Immature natural killer cell (primary cell): ENCODE measurements around the gene MAGOHB. TPM values are rescaled to one million over a fixed set of nuclear protein-coding genes. Genes with fewer than 3 reads are reported as not detected.
"Not testable (repeated sequence)": the region's sequence is repeated elsewhere in the genome, so short reads cannot be mapped to it uniquely, and the experiment has no call there.

Source experiments
- DNase-seq, 3 donors: peaks; one replicate each; pipeline ENCODE4 v3.0.0; 2022; ENCODE audit warnings: mixed read lengths in 1 of 3
- H3K27ac Mint-ChIP-seq, 6 donors: one replicate each; pipeline ENCODE4 v1.8.0; 2020; ENCODE audit warnings: mixed read lengths in 6 of 6, mild to moderate bottlenecking in 5 of 6, inconsistent platforms in 4 of 6, moderate library complexity in 3 of 6
- H3K27me3 Mint-ChIP-seq, 3 donors: one replicate each; pipeline ENCODE4 v1.8.0; 2020 to 2021; ENCODE audit warnings: low read depth in 3 of 3, mild to moderate bottlenecking in 3 of 3, mixed read lengths in 3 of 3, moderate library complexity in 3 of 3, inconsistent platforms in 1 of 3
- H3K36me3 Mint-ChIP-seq, 3 donors: one replicate each; pipeline ENCODE4 v1.8.0; 2020; ENCODE audit warnings: mixed read lengths in 3 of 3, inconsistent platforms in 2 of 3, mild to moderate bottlenecking in 2 of 3
- H3K4me1 Mint-ChIP-seq, 2 donors: one replicate each; pipeline ENCODE4 v1.8.0; 2020; ENCODE audit warnings: inconsistent platforms in 2 of 2, mild to moderate bottlenecking in 2 of 2, mixed read lengths in 2 of 2, moderate library complexity in 1 of 2
- H3K4me3 Mint-ChIP-seq, 5 donors: one replicate each; pipeline ENCODE4 v1.8.0; 2020; ENCODE audit warnings: mild to moderate bottlenecking in 5 of 5, mixed read lengths in 5 of 5, inconsistent platforms in 3 of 5, moderate library complexity in 3 of 5
- H3K9me3 Mint-ChIP-seq, 6 donors: one replicate each; pipeline ENCODE4 v1.8.0; 2020; ENCODE audit warnings: mild to moderate bottlenecking in 6 of 6, mixed read lengths in 6 of 6, inconsistent platforms in 4 of 6, moderate library complexity in 3 of 6
- polyA plus RNA-seq, 3 donors: library from polyadenylated mRNA; unstranded; fragments of 300-500 nt; fragmentation: Illumina TruSeq; gene quantifications; one replicate each; pipeline ENCODE4 v1.2.3, GENCODE V29; 2021

Gene MAGOHB
- polyA plus RNA-seq, 3 donors from 2014 or later: 54.7 to 72.5 (median 58.7) TPM

GRCh38 chr12:10601860-10602259, 11.5 kb downstream of the MAGOHB start:
- Mint-ChIP-seq H3K4me3 (peak overlapping the region; percentile 46 to 79 (median 74)), H3K9me3 (no peaks in the 10 kb centered on the region), H3K36me3 (peaks cover 10 to 18% (median 10%) of the 10 kb centered on the region in 3 donors), H3K27ac (peak overlapping the region in 4 of 6 donors; percentile 11 to 61 (median 20)), H3K27me3 (peaks cover 0 to 5% (median 0%) of the 10 kb centered on the region in 3 donors), H3K4me1 (peaks cover 40 to 43% of the 10 kb centered on the region in 2 donors)
- DNase-seq: no peak

GRCh38 chr12:10600988-10601387, 12.4 kb downstream of the MAGOHB start:
- Mint-ChIP-seq H3K36me3 (peaks cover 10 to 22% (median 13%) of the 10 kb centered on the region in 3 donors), H3K4me3 (peak overlapping the region; percentile 46 to 79 (median 65)), H3K27me3 (peaks cover 0 to 5% (median 0%) of the 10 kb centered on the region in 3 donors), H3K9me3 (no peaks in the 10 kb centered on the region), H3K4me1 (peaks cover 40 to 43% of the 10 kb centered on the region in 2 donors), H3K27ac (peak overlapping the region in 4 of 6 donors; percentile 13 to 74 (median 50))
- DNase-seq: peak in 2 of 3 donors; percentile 29 to 30

- Mint-ChIP-seq H3K27me3 (no peaks in the 10 kb centered on the region), H3K4me1 (peaks cover 11 to 12% of the 10 kb centered on the region in 2 donors), H3K9me3 (no peaks in the 10 kb centered on the region), H3K4me3 (no peak overlapping the region), H3K36me3 (peaks cover 21 to 33% (median 27%) of the 10 kb centered on the region in 3 donors), H3K27ac (no peak overlapping the region)
- no peak for DNase-seq
Measured at GRCh38 chr12:10595881-10596280, 17.5 kb downstream of the MAGOHB start.

- Mint-ChIP-seq H3K9me3 (no peaks in the 10 kb centered on the region), H3K27me3 (no peaks in the 10 kb centered on the region), H3K4me3 (no peak overlapping the region), H3K4me1 (no peaks in the 10 kb centered on the region), H3K36me3 (peaks cover 14 to 43% (median 29%) of the 10 kb centered on the region in 3 donors), H3K27ac (no peak overlapping the region)
- DNase-seq: no peak
Measured at GRCh38 chr12:10590966-10591365, 22.4 kb downstream of the MAGOHB start.

- H3K27ac Mint-ChIP-seq: no peak overlapping the region
- H3K36me3 Mint-ChIP-seq: peaks cover 6 to 30% (median 7%) of the 10 kb centered on the region in 3 donors
Measured at GRCh38 chr12:10584415-10584814, 29.0 kb downstream of the MAGOHB start.

GRCh38 chr12:10582704-10583103, 30.7 kb downstream of the MAGOHB start:
- Mint-ChIP-seq H3K4me3 (no peak overlapping the region), H3K36me3 (peaks cover 3 to 24% (median 6%) of the 10 kb centered on the region in 3 donors), H3K27me3 (no peaks in the 10 kb centered on the region), H3K27ac (no peak overlapping the region), H3K9me3 (peaks cover 0 to 3% (median 0%) of the 10 kb centered on the region in 6 donors), H3K4me1 (no peaks in the 10 kb centered on the region)
- no peak for DNase-seq

More at GRCh38 chr12:10584415-10584814, 29.0 kb downstream of the MAGOHB start:
- no peaks in the 10 kb centered on the region for H3K27me3 Mint-ChIP-seq
- no peaks in the 10 kb centered on the region for H3K4me1 Mint-ChIP-seq
- DNase-seq: no peak
- no peak overlapping the region for H3K4me3 Mint-ChIP-seq
- peaks cover 0 to 3% (median 0%) of the 10 kb centered on the region in 6 donors for H3K9me3 Mint-ChIP-seq

GRCh38 chr12:10582133-10582532, 31.3 kb downstream of the MAGOHB start:
- H3K27me3 Mint-ChIP-seq, H3K9me3 Mint-ChIP-seq, H3K4me1 Mint-ChIP-seq, H3K4me3 Mint-ChIP-seq, DNase-seq: not testable (repeated sequence)
- peaks cover 0 to 21% (median 6%) of the 10 kb centered on the region in 3 donors for H3K36me3 Mint-ChIP-seq
- peak overlapping the region in 1 of 6 donors; percentile 60 for H3K27ac Mint-ChIP-seq

GRCh38 chr12:10574307-10574706, 39.1 kb downstream of the MAGOHB start:
- no peak overlapping the region for H3K27ac Mint-ChIP-seq
- no peak overlapping the region for H3K4me3 Mint-ChIP-seq
- H3K27me3 Mint-ChIP-seq: peaks cover 2 to 6% (median 2%) of the 10 kb centered on the region in 3 donors
- no peaks in the 10 kb centered on the region for H3K36me3 Mint-ChIP-seq
- no peaks in the 10 kb centered on the region for H3K4me1 Mint-ChIP-seq
- peaks cover 0 to 4% (median 0%) of the 10 kb centered on the region in 6 donors for H3K9me3 Mint-ChIP-seq
- no peak for DNase-seq

GRCh38 chr12:10572021-10572490, 41.4 kb downstream of the MAGOHB start:
- H3K27ac Mint-ChIP-seq, DNase-seq: not testable (repeated sequence)

GRCh38 chr12:10571141-10571540, 42.3 kb downstream of the MAGOHB start:
- Mint-ChIP-seq H3K4me3 (no peak overlapping the region), H3K36me3 (no peaks in the 10 kb centered on the region), H3K4me1 (no peaks in the 10 kb centered on the region), H3K27me3 (peaks cover 2 to 7% (median 6%) of the 10 kb centered on the region in 3 donors), H3K27ac (no peak overlapping the region), H3K9me3 (peaks cover 0 to 4% (median 0%) of the 10 kb centered on the region in 6 donors)
- DNase-seq: no peak

More at GRCh38 chr12:10572021-10572490, 41.4 kb downstream of the MAGOHB start:
- not testable (repeated sequence) for H3K4me1 Mint-ChIP-seq, H3K9me3 Mint-ChIP-seq, H3K27me3 Mint-ChIP-seq, H3K36me3 Mint-ChIP-seq, H3K4me3 Mint-ChIP-seq

GRCh38 chr12:10567813-10568212, 45.6 kb downstream of the MAGOHB start:
- Mint-ChIP-seq H3K4me1 (peaks cover 2 to 4% of the 10 kb centered on the region in 2 donors), H3K36me3 (no peaks in the 10 kb centered on the region), H3K9me3 (peaks cover 0 to 4% (median 0%) of the 10 kb centered on the region in 6 donors), H3K27ac (no peak overlapping the region), H3K27me3 (peaks cover 3 to 7% (median 3%) of the 10 kb centered on the region in 3 donors), H3K4me3 (no peak overlapping the region)
- DNase-seq: no peak

GRCh38 chr12:10563966-10564365, 49.4 kb downstream of the MAGOHB start:
- H3K9me3 Mint-ChIP-seq: no peaks in the 10 kb centered on the region
- H3K4me1 Mint-ChIP-seq: peaks cover 26 to 42% of the 10 kb centered on the region in 2 donors
- no peak overlapping the region for H3K4me3 Mint-ChIP-seq
- H3K36me3 Mint-ChIP-seq: no peaks in the 10 kb centered on the region
- peaks cover 4 to 8% (median 5%) of the 10 kb centered on the region in 3 donors for H3K27me3 Mint-ChIP-seq
- no peak for DNase-seq
- peak overlapping the region in 1 of 6 donors; percentile 28 for H3K27ac Mint-ChIP-seq

GRCh38 chr12:10563002-10563401, 50.4 kb downstream of the MAGOHB start:
- no peaks in the 10 kb centered on the region for H3K9me3 Mint-ChIP-seq
- no peak for DNase-seq
- no peak overlapping the region for H3K4me3 Mint-ChIP-seq
- no peaks in the 10 kb centered on the region for H3K36me3 Mint-ChIP-seq
- H3K27ac Mint-ChIP-seq: peak overlapping the region in 3 of 6 donors; percentile 28 to 54 (median 43)
- H3K27me3 Mint-ChIP-seq: peaks cover 4 to 8% (median 5%) of the 10 kb centered on the region in 3 donors
- peaks cover 35 to 52% of the 10 kb centered on the region in 2 donors for H3K4me1 Mint-ChIP-seq

- Mint-ChIP-seq H3K9me3 (no peaks in the 10 kb centered on the region), H3K27ac (peak overlapping the region in 2 of 6 donors; percentile 70 to 71), H3K4me3 (no peak overlapping the region), H3K27me3 (peaks cover 4 to 8% (median 4%) of the 10 kb centered on the region in 3 donors), H3K36me3 (no peaks in the 10 kb centered on the region), H3K4me1 (peaks cover 41 to 58% of the 10 kb centered on the region in 2 donors)
- DNase-seq: peak; percentile 44 to 63 (median 58)
Measured at GRCh38 chr12:10562306-10562933, 51.0 kb downstream of the MAGOHB start.
